NCI-H128 (cell line): ENCODE data around the gene CDC123.
"Not testable (repeated sequence)": the region's sequence is repeated elsewhere in the genome, so short reads cannot be mapped to it uniquely, and the experiment has no call there.

Source experiments
- DNase-seq: peaks from one replicate; lab custom pipeline; 2025; ENCODE audit not compliant: unreplicated experiment; lab: John Stamatoyannopoulos, UW

Gene CDC123, protein sequence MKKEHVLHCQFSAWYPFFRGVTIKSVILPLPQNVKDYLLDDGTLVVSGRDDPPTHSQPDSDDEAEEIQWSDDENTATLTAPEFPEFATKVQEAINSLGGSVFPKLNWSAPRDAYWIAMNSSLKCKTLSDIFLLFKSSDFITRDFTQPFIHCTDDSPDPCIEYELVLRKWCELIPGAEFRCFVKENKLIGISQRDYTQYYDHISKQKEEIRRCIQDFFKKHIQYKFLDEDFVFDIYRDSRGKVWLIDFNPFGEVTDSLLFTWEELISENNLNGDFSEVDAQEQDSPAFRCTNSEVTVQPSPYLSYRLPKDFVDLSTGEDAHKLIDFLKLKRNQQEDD

GRCh38 chr10:12195603-12196506, at the start of gene CDC123, which contains the start of gene NUDT5:
CDC123 (plus strand) TSS chr10:12196188; CDS start chr10:12196246, 58 bp downstream.
NUDT5 (minus strand) TSS chr10:12195891; CDS start chr10:12186291, 9,600 bp downstream.
- peak; percentile 25 for DNase-seq

DNA sequence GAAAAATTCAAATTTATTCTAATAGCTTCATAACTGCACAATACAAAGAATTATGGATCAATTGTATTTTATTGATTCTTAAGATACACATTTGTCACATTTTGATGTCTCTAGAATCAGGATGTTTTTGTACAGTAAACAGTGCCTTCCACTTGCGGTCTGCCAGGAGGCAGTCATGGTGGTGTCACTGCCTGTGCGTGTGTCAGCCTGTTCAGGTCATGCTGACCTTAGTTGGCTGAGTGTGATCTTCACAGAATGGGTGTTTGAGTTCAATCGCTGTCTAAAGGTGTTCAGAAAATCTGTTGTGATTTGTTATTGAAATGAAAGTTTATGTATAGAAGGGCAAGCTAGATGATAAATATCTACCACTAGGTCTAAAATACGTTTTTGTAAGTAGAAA, 45.8 kb upstream of the CDC123 start:
- DNase-seq, result no peak

DNA sequence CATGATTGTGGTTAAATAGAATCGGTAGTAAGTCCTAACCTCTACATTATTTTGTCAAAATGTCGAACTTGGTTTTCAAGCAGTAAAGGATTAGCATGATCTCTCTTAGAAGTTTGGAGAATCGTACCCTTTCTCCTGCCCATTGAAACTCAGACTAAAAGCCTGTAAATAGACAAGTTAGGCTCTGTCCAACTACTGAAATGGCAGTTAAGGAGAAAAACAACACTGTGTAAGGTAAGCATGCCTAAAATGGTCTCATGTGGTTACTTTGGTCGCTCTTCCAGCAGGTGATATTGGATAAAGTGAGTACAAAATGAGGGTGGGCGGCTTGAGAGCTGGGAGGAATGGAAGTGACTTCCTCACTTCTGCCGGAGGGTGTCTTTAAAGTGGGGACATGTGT, 41.5 kb upstream of the CDC123 start:
- DNase-seq, result no peak

GRCh38 chr10:12156367-12157123, 39.4 kb upstream of the CDC123 start:
- no peak for DNase-seq

DNA sequence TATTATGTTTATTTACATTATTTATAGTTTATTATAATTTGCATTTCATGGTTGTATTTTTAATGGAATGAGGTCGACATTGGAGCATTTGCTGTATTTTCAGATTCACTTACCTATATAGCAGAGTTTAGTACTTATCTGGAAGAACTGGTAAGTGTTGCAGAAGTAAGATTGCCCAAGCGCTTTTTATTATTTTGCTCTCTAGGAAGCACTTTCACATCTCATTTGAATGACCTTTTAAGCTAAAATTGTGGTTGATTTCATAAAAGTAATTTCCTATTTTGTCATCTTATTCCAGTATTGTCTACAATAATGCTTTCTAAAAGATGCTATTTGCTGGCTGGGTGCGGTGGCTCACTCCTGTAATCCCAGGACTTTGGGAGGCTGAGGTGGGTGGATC, 37.9 kb upstream of the CDC123 start:
- DNase-seq, result no peak

DNA sequence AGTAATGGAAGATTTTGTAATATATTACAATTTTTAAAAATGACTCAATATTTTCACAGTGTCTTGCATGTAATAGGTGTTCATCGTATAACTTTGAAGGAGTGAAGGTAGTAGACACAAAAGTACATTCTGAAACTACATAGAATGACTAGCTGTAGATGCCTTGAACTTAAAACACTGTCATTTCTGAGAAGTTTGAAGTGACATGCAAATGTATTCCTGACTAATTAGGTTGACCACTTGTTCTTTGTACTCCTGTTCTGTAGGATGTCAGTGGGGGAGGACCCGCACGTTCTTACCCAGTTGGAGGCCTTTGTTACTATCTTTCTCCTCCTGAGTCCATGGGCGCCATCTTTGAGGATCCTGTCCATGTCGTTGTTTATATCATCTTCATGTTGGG, 35.3 kb upstream of the CDC123 start:
- no peak for DNase-seq

DNA sequence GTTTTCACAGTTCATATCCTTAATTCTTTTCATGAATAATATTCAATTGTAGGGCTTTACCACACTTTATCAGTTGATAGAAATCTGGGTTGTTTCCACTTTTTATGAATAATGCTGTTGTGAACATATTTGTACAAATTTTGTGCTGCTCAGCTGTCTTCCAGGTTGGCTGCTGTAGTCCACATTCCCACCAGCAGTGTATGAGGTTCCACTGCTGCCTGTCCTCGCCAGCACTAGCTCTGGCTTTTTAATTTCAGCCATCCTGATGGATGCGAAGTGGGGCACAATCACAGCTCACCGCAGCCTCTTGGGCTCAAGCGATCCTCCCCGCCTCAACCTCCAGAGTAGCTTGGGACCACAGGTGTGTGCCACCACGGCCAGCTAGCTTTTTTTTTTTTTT, 33.1 kb upstream of the CDC123 start:
- no peak for DNase-seq

- DNase-seq, result no peak
Observed at GRCh38 chr10:12164085-12164484, 31.9 kb upstream of the CDC123 start.

DNA sequence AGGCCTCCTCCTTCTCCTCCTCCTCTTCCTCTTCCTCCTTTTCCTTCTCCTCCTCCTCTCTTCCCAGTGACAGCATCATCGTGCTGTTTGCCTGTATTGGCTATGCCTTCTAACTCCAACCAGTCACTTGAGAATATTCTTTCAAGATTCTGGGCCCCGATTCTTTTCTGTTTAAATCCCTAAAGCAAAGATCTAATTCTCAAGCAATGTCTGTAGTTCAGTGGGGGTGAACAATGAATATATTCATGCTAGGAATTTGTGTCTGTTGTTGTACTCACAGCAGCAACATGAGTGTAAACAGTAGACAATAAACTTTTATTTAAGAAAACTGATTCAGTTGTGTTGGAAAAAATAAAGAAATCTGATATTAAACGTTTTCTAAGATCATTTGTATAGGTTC, 31.0 kb upstream of the CDC123 start:
- no peak for DNase-seq

GRCh38 chr10:12165999-12166775, 29.8 kb upstream of the CDC123 start:
- DNase-seq, result no peak

DNA sequence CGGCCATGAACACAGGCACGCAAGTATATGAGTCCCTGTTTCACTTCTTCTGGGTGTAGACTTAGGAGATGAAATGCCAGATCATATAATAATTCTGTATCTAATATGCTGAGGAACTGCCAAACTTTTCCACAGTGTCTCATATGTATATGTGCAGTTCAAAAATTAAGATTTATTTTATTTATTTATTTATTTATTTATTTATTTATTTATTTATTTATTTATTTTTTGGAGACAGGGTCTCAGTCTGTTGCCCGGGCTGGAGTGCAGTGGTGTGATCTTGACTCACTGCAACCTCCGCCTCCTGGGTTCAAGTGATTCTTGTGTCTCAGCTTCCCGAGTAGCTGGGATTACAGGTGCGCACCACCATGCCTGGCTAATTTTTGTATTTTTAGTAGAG, 24.5 kb upstream of the CDC123 start:
- not testable (repeated sequence) for DNase-seq

DNA sequence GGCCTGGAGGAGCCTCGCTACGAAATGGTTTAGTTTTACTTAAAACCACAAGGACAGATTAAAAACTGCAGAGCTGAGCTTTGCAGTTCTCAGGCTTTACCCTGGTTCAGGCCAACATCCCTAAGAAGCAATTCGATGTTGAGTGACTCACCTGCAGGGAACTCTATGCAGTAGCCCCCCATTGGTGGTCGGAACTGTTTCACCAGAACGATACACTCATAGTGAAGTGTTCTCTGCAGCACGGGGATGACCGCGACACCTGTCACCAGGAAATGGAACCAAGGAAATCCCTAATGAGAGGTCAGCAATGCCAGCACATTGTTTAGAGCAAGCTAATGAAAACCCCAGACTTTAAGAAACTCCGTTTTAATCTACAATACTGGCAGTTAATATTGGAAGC, 18.3 kb upstream of the CDC123 start:
- DNase-seq, result no peak

DNA sequence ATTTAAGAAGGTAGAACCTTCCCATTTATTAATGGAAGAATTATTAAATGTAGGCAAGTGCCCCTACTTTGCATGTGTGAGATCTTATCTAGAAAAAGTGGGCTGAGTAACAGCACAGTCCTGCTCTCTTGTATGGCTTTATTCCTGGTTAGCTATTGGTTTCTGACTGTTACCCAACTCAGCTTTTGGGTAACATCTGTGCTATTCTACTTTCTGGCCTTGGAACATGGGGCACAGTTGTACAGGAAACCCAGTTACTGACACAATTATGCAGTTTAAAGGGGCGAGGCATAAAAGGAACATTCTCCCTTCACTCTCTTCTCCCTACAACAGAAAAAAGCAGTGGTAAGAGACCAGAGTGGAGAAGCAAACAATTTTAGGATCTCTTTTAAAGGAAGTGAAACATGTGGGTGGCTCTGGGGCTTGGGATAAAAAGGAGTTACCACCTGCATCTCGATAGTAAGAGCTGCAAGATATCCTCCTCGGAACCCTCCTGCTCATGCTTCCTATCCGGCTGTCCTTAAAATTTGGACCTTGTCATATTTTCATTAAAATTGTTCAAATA, 16.3 kb upstream of the CDC123 start:
- no peak for DNase-seq

- no peak for DNase-seq
Observed at GRCh38 chr10:12180221-12180974, 15.6 kb upstream of the CDC123 start.

DNA sequence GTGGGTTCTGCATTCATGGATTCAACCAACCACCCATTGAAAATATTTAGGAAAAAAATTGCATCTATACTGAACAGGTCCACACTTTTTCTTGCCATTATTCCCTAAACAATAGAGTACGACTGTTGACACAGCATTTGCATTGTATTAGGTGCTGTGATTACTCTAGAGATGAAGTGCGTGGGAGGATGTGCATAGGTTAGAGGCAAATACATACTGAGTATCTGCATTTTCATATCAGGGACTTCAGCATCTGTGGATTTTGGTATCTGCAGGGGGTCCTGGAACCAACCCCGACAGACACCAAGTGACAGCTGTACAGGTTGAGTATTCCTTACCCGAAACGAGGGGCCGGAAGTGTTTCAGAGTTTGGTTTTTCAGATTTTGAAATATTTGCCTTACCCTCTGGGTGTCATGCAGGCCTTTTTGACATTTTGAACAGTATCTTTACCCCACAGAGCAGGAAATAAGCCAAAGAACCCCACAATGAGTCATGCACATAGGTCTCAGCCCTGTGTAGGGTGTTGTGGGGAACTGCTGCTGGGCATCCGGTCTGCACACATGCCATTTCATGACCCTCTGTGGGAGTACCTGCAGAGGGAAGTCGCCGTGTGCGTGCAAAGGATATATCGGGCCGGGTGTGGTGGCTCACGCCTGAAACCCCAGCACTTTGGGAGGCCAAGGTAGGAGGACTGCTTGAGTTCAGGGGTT, 14.8 kb upstream of the CDC123 start:
- no peak for DNase-seq

- DNase-seq, result no peak
Observed at GRCh38 chr10:12184165-12184564, 11.8 kb upstream of the CDC123 start.

DNA sequence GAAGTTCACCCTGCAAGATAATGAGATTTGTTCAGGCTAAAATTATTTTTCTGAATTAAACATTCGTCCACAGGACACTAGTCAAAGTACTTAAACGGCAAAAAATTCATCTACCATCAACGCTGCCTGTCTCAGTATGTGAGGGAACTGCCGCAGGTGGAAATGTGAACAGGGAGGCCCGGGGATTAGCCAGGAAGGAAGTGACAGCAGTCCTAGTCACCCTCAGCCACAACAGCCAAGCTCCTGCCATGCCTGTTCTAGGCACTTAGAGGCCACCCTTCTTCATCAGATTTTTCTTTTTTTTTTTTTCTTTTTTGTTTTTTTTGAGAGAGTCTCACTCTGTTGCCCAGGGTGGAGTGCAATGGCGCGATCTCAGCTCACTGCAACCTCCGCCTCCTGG, 9.7 kb upstream of the CDC123 start:
- DNase-seq, result no peak

DNA sequence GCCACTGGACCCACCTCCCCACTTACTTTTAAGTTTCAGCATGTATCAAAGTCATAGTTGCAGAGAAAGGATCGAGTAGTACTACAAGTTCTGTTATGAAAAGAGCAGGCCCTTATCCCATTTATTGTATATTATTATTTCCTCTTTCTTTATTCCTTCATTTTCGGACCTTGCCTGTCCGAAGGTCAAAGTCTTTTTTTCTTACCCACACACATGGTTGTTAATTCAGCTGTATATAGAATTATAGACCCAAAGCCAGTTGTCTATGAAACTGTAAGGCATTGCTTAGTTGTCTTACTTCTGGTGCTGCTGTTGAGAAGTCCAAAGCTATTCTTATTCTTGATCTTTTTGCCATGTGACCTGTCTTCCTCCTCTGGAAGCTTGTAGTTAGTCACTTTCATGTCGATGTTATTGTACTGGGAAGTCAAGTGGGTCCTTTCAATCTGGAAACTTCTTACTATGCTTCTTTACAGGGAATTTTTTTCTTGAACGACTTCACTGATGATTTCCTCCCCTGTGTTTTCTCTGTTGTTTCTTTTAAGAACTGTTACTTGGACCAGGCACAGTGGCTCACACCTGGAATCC, 8.6 kb upstream of the CDC123 start:
- DNase-seq, result no peak

GRCh38 chr10:12188656-12189055, 7.3 kb upstream of the CDC123 start:
- DNase-seq, result no peak
